Ovary (tissue), 3 donors: ENCODE results near the gene GSK3B.

ENCODE experiments used
- CTCF ChIP-seq, 3 donors: fragments of 450-650 bp in 2 of 3; fragments of 200-600 bp in 1 of 3; IDR thresholded peaks; one replicate each; pipeline versions ENCODE4 v1.5.1 to v1.8.0; 2016 to 2022; ENCODE audit warnings: antibody characterized with exemption in 3 of 3, mild to moderate bottlenecking in 1 of 3
- EP300 ChIP-seq: sonication (generic); formaldehyde crosslinking; IDR thresholded peaks from one replicate; pipeline ENCODE4 v1.6.1; 2017; ENCODE audit warnings: antibody characterized with exemption
- POLR2A ChIP-seq: fragments of 450-650 bp; IDR thresholded peaks from one replicate; pipeline ENCODE4 v1.6.1; 2017; ENCODE audit warnings: antibody characterized with exemption, mild to moderate bottlenecking, moderate library complexity
- donor health status: DM: no; HTN: no; CAD: no.

- no peak for TF ChIP-seq CTCF (IDR thresholded peaks at IDR 0.05)
- no peak for TF ChIP-seq POLR2A
- TF ChIP-seq EP300 = no peak
Measured at GRCh38 chr3:119884161-119884557, 210.1 kb downstream of the GSK3B start.
